NCI-H1694 (cell line): ENCODE measurements around the gene CCNT1.

Source experiments
- DNase-seq: peaks from one replicate; lab custom pipeline; 2025; lab: John Stamatoyannopoulos, UW

Gene CCNT1

DNA sequence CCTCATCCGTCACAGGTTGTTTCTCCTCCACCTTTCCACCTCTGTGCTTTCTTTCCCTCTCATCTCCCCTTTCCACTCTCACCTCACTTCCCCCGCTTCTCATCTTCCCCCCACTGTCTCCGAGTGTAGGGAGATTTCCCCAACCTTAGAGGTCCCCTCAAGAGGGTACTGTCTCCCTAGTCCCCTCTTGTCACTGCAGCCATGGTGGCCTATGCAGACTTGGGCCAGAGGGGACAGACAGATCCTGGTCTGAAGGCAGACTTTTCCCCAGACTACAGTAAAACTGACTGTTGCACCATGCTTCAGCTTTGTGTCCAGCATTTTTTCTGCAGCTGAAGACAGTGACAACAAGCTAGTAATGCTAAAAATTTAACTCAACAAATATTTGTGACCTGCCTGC, 75.7 kb downstream of the CCNT1 start:
- DNase-seq: no peak

DNA sequence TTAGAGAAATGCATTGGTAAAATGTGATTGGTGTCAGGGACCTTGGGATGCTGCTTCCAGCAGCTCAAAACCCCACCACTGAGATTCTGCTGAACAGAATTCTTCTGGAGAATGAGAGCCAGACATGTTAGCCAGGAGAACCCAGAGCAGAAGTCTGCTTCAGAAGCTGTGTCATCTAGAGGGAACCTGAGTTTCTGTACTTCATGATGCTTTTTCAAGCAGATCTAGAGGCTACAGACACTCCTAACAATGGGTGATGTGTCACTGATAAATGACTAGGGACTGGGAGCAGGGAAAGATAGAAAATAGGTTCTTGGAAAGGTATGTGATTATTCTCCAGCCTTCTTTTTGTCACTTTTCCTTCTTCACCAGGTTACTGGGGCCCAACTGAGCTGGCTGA, 76.1 kb downstream of the CCNT1 start:
- no peak for DNase-seq
